GM12878 (cell line): ENCODE data around the gene BPI. TPM values are rescaled to one million over a fixed set of nuclear protein-coding genes. Genes with fewer than 3 reads are reported as not detected.

Experiments
- ATAC-seq: fragments of 200-7000 bp; cut with Tn5 transposase; 3 replicates; pipeline ENCODE4 v1.9.1; 2020; ENCODE audit warnings: mild to moderate bottlenecking, moderate library complexity
- BruUV-seq: library from RNA; stranded (reverse); fragments of 400-500 nt; replicated peaks from 2 replicates; lab custom pipeline; 2021; lab: Mats Ljungman, UMichigan
- CTCF ChIA-PET: fragments of 300-600 bp; sonication (Branson Sonifier 250); formaldehyde crosslinking; extraction: SDS; loops from one replicate; lab custom pipeline; 2021; ENCODE audit warnings: inconsistent platforms; lab: Yijun Ruan, JAX
- POLR2A ChIA-PET: fragments of 350-600 bp; formaldehyde crosslinking; extraction: SDS; loops from one replicate; lab custom pipeline; 2021; ENCODE audit warnings: inconsistent platforms; lab: Charles Lee
- RAD21 ChIA-PET: fragments of 300-600 bp; sonication (Branson Sonifier 250); formaldehyde crosslinking; loops from one replicate; lab custom pipeline; 2023; ENCODE audit warnings: antibody characterized with exemption; ENCODE audit not compliant: unreplicated experiment; lab: Charles Lee
- SMC1A ChIA-PET: fragments of 300-600 bp; sonication (Branson Sonifier 250); formaldehyde crosslinking; loops from one replicate; lab custom pipeline; 2023; ENCODE audit not compliant: unreplicated experiment, uncharacterized antibody; lab: Charles Lee
- DNase-seq: peaks from one replicate; pipeline ENCODE4 v3.0.0-alpha.2; 2011; ENCODE audit warnings: low read depth, low spot score
- FAIRE-seq: peaks from 3 replicates; lab custom pipeline; 2011; peaks lifted over from hg19 to GRCh38; lab: Jason Lieb, UNC
- H2AFZ ChIP-seq: 2 replicates; pipeline ENCODE4 v1.6.0; 2011; ENCODE audit warnings: low read depth, low read length, control low read depth; ENCODE audit not compliant: control insufficient read depth
- H3K27ac ChIP-seq: 2 replicates; pipeline ENCODE4 v1.5.1; 2011; ENCODE audit warnings: control low read depth; ENCODE audit not compliant: control insufficient read depth, insufficient read depth
- H3K27me3 ChIP-seq, 2 experiments: replicated peaks in 1 of 2; 2 replicates each; pipeline versions ENCODE4 v1.6.0 to v1.6.1; 2011; ENCODE audit warnings: low read length in 1 of 2; ENCODE audit not compliant: control insufficient read depth in 2 of 2, insufficient read depth in 2 of 2
- H3K36me3 ChIP-seq, 2 experiments: 2 replicates each; pipeline ENCODE4 v1.5.1; 2011; ENCODE audit warnings: low read length in 1 of 2; ENCODE audit not compliant: control insufficient read depth in 2 of 2, insufficient read depth in 2 of 2
- H3K4me1 ChIP-seq: 2 replicates; pipeline ENCODE4 v1.6.1; 2011; ENCODE audit warnings: mild to moderate bottlenecking, low read length, moderate library complexity, mixed read lengths; ENCODE audit not compliant: control insufficient read depth, insufficient read depth
- H3K4me2 ChIP-seq: 2 replicates; pipeline ENCODE4 v1.6.0; 2011; ENCODE audit warnings: control low read depth; ENCODE audit not compliant: control insufficient read depth, insufficient read depth
- H3K4me3 ChIP-seq: fragments of 200-600 bp; sonication (generic); 2 replicates; pipeline ENCODE4 v1.5.1; 2016
- H3K79me2 ChIP-seq: 2 replicates; pipeline ENCODE4 v1.6.0; 2011; ENCODE audit warnings: low read length; ENCODE audit not compliant: control insufficient read depth, insufficient read depth
- H3K9ac ChIP-seq: 2 replicates; pipeline ENCODE4 v1.8.0; 2011; ENCODE audit warnings: low read length, control low read depth, mixed read lengths; ENCODE audit not compliant: control insufficient read depth, insufficient read depth
- H3K9me3 ChIP-seq: replicated peaks from 3 replicates; pipeline ENCODE4 v1.5.1; 2011; ENCODE audit warnings: mild to moderate bottlenecking, low read length; ENCODE audit not compliant: control insufficient read depth, insufficient read depth
- H4K20me1 ChIP-seq: 2 replicates; pipeline ENCODE4 v1.6.0; 2011; ENCODE audit not compliant: control insufficient read depth, insufficient read depth
- CBX5 ChIP-seq: sonication (generic); IDR thresholded peaks from 2 replicates; pipeline ENCODE4 v1.6.1; 2016; ENCODE audit warnings: low read depth, moderate library complexity, mild to moderate bottlenecking, inconsistent platforms
- CTCF ChIP-seq, 3 experiments: IDR thresholded peaks in 2 of 3; conservative IDR thresholded peaks in 1 of 3; 2 replicates each; pipeline ENCODE4 v1.5.1; 2011; ENCODE audit warnings: low read depth in 3 of 3, low read length in 3 of 3, mild to moderate bottlenecking in 3 of 3, control low read depth in 2 of 3, moderate library complexity in 2 of 3, inconsistent platforms in 1 of 3, mixed read lengths in 1 of 3; ENCODE audit not compliant: control insufficient read depth in 2 of 3, insufficient read depth in 1 of 3; ENCODE audit errors: extremely low read depth in 1 of 3
- EGR1 ChIP-seq, 2 experiments: IDR thresholded peaks; 1 replicate in 1 of 2; 2 replicates in 1 of 2; pipeline ENCODE4 v1.6.1; 2011 to 2012; ENCODE audit warnings: low read depth in 2 of 2, low read length in 2 of 2, borderline replicate concordance in 1 of 2, mild to moderate bottlenecking in 1 of 2, moderate library complexity in 1 of 2
- ELK1 ChIP-seq: IDR thresholded peaks from 2 replicates; pipeline ENCODE4 v1.6.1; 2012; ENCODE audit warnings: low read depth, low read length, improper control_type of control experiment
- NFXL1 ChIP-seq: fragments of 450-650 bp; IDR thresholded peaks from 2 replicates; pipeline ENCODE4 v1.6.1; 2017; ENCODE audit warnings: antibody characterized with exemption, mild to moderate bottlenecking, borderline replicate concordance
- NFYB ChIP-seq: IDR thresholded peaks from 2 replicates; pipeline ENCODE4 v1.6.1; 2011; ENCODE audit warnings: low read depth, mild to moderate bottlenecking, low read length, improper control_type of control experiment, moderate library complexity; ENCODE audit not compliant: insufficient read depth
- POLR2A ChIP-seq: IDR thresholded peaks from 2 replicates; pipeline ENCODE4 v1.6.1; 2011; ENCODE audit warnings: low read depth, mild to moderate bottlenecking, low read length
- POU2F2 ChIP-seq: IDR thresholded peaks from 3 replicates; pipeline ENCODE4 v1.6.1; 2011; ENCODE audit warnings: low read depth, mild to moderate bottlenecking, low read length, borderline replicate concordance
- RELA ChIP-seq: fragments of 450-650 bp; IDR thresholded peaks from 2 replicates; pipeline ENCODE4 v1.8.0; 2014; ENCODE audit warnings: borderline replicate concordance; ENCODE audit not compliant: partially characterized antibody
- ZNF207 ChIP-seq: fragments of 450-650 bp; IDR thresholded peaks from 2 replicates; pipeline ENCODE4 v1.6.1; 2014; ENCODE audit warnings: antibody characterized with exemption, mild to moderate bottlenecking, borderline replicate concordance
- ZNF217 ChIP-seq: fragments of 450-650 bp; IDR thresholded peaks from 2 replicates; pipeline ENCODE4 v1.6.1; 2017; ENCODE audit warnings: antibody characterized with exemption, mild to moderate bottlenecking
- ZNF687 ChIP-seq: fragments of 450-650 bp; IDR thresholded peaks from 2 replicates; pipeline ENCODE4 v1.6.1; 2017; ENCODE audit warnings: mild to moderate bottlenecking, moderate library complexity
- WGBS: methylation state at CpG from one replicate; pipeline ENCODE4 v1.1.6; 2016; ENCODE audit warnings: low lambda C conversion rate; ENCODE audit not compliant: insufficient replicate concordance, insufficient coverage; ENCODE audit errors: missing lambda C conversion rate; 5-methylcytosine and 5-hydroxymethylcytosine counted together
- in situ Hi-C: fragments of 300-500 bp; cut with MboI; formaldehyde crosslinking; loops from 9 replicates; pipeline ENCODE4 v1.14.3; 2018; ENCODE audit warnings: mixed read lengths
- intact Hi-C: fragments of 100-400 bp; cut with micrococcal nuclease; formaldehyde crosslinking; loops from one replicate; pipeline ENCODE4 v1.14.2; 2022; ENCODE audit not compliant: unreplicated experiment
- polyA plus RNA-seq, 11 experiments: library from polyadenylated mRNA; depleted of rRNA in 4 of 11; unstranded in 6 of 11; stranded (reverse) in 5 of 11; fragments of >200 nt; fragmentation: Nextera tagmentation in 4 of 11; fragmentation: Illumina TruSeq in 1 of 11; extraction: Ambion mirVana in 4 of 11; extraction: Trizol in 1 of 11; gene quantifications; 1 replicate in 1 of 11; 2 replicates in 10 of 11; pipeline versions ENCODE4 v1.2.1 to v1.2.3, GENCODE V29; 2011 to 2016; ENCODE audit warnings: inconsistent platforms in 2 of 11, missing spikeins in 2 of 11, low read depth in 1 of 11
- total RNA-seq, 4 experiments: library from RNA; depleted of rRNA in 3 of 4; stranded (reverse); fragments of >200 nt in 3 of 4; fragmentation: Illumina TruSeq in 1 of 4; extraction: Trizol in 1 of 4; gene quantifications; 2 replicates each; pipeline versions ENCODE4 v1.2.1 to v1.2.3, GENCODE V29; 2013 to 2021

Gene BPI
- total and polyA plus RNA-seq, 10 of the 15 experiments (the other 5 are each of a cell fraction or from before 2014, with no cell fraction given), result not detected

DNA sequence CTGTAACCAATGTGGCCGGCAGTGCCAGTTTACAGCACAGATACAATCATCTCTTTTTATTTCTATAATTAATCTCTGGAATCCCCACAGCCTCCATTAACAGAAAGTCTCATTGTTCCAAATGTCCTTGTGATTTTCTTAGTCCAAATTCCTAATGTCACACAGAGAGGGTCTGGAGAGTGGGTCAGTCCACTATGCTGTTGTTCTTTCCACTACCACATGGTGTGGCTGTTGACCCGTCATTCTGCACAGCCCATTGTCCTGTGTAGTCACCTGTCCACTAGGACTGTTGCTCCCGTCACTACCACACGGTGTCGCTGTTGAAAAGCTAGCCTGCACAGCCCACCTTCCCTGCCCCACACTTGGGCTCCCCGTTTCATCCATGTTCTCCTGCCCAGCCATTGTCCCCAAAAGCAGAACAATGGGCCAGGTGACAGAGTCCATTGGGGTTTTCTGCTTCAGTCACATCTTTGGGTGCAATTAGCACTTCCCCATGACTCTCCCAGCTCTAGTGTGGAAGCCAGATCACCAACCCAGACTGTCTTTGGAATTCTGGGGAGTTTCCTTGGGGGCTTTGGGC is 33.7 kb downstream of the BPI start:
- Histone ChIP-seq H3K9ac (no peak overlapping the region), H3K27ac (no peak overlapping the region), H3K4me2 (no peak overlapping the region), H3K36me3 (no peaks in the 10 kb centered on the region), H3K4me1 (no peaks in the 10 kb centered on the region), H3K27me3 (0 out of 4 replicates have a peak, but pooled peaks cover 0 to 1% of the 10 kb centered on the region in 2 experiments), H3K79me2 (no peaks in the 10 kb centered on the region), H2AFZ (no peak overlapping the region), H3K4me3 (no peak overlapping the region), H4K20me1 (no peaks in the 10 kb centered on the region), H3K9me3 (no peaks in the 10 kb centered on the region; the same call in 1 of the 3 replicates)
- intact Hi-C loops, result no loop called here
- peak; percentile 53 for ATAC-seq
- POLR2A ChIA-PET, result no interaction called here
- TF ChIP-seq POU2F2 (no peak), CBX5 (peak; percentile 87; the same call in 1 of the 2 replicates), POLR2A (no peak), CTCF (IDR thresholded peaks at IDR 0.05 in 2 of 3, conservative IDR thresholded peaks at IDR 0.05 in 1 of 3; ENCODE audit: control insufficient read depth in 2 of 3, extremely low read depth in 1 of 3, insufficient read depth in 1 of 3, low read depth in 3 of 3, low read length in 3 of 3) (peak; percentile 17 to 50 (median 20); a peak in 3 of 6 replicates), ZNF217 (no peak), EGR1 (IDR thresholded peaks at IDR 0.05; ENCODE audit: borderline replicate concordance in 1 of 2, low read depth in 2 of 2, low read length in 2 of 2) (no peak), ZNF687 (no peak), NFXL1 (no peak), NFYB (no peak), RELA (no peak), ZNF207 (no peak), ELK1 (no peak)
- RAD21 ChIA-PET, result no interaction called here
- DNase-seq, result no peak
- 23% methylated on average over 6 of the region's 6 CpGs for WGBS
- in situ Hi-C loops, result no loop called here
- SMC1A ChIA-PET, result no interaction called here
- no TSS peak for BruUV-seq
- no peak for FAIRE-seq
- CTCF ChIA-PET, result no interaction called here
